GM18909 (cell line): ENCODE data around the gene AGPAT3.

Experiments used
- ATAC-seq: cut with Tn5 transposase; IDR thresholded peaks from one replicate; pipeline ENCODE4 v1.9.1; 2021; ENCODE audit warnings: mild to moderate bottlenecking; ENCODE audit not compliant: unreplicated experiment, poor library complexity

The AGPAT3 gene

DNA sequence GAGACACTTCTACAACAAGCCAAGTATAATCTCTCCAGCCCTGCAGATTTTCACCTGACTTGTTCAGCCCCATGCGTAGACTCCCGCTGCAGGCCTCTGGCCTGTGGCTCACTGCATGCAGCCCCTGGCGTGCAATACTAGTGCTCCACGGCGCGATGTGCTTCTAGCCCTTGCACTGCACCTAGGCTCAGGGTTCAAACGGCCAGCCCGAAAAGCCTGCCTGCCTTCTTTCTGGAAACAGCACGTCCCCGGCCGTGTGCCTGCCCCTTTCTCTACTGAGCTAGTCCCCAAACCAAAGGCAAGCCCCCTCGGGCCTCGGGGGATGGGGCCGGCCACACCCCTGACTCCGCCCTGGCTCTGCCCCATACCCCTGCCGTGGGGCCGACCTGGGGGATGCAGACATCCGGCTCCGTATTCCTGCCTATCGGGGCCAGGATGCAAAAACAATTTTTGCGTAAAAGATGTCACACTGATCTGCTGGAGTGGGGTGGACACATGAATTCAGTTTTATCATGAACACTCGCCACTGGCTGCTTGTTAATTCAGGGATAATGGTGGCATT, 120.7 kb downstream of the AGPAT3 start:
- no peak for ATAC-seq

GRCh38 chr21:43986544-43987451, 121.8 kb downstream of the AGPAT3 start:
- no peak for ATAC-seq

DNA sequence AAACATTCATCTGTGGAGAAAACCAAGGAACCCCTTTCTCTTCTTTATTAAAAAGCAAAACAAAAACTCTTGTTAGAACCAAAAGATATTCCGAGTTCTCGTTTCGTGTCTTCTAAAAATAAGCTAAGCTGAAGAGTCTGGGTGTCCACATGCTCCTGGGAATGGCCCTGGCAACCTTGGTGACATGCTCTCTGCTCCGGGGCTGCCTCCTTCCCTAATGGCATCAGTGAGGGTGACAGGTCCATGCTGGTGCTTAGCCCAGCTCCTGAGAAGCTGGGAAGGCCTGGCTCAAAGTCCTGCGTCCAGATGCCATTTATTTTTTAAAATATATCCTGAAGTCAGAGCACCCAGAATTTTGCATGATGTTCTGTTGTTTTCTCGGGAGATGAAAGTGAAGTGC, 122.5 kb downstream of the AGPAT3 start:
- no peak for ATAC-seq

DNA sequence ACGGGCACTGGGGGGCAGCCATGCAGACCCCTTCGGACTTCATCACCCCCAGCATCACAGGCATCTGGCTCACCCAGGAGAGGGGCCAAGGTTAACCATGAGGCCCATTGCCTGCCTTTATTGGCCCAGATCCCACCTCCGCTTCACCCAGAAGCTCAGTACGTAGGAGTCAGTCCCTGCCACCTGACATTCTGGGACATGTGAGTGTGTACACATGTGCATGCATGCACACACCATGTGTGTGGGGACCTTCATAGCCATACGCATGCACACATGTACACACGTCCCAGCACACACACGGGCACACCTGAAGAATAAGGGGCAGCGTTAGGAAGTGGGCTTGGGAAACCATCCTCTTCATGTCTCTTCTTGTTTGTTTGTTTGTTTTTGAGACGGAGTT, 123.0 kb downstream of the AGPAT3 start:
- no peak for ATAC-seq

- no peak for ATAC-seq
Observed at GRCh38 chr21:43988506-43989230, 123.6 kb downstream of the AGPAT3 start.

GRCh38 chr21:43989401-43989800, 124.4 kb downstream of the AGPAT3 start:
- ATAC-seq, result no peak

DNA sequence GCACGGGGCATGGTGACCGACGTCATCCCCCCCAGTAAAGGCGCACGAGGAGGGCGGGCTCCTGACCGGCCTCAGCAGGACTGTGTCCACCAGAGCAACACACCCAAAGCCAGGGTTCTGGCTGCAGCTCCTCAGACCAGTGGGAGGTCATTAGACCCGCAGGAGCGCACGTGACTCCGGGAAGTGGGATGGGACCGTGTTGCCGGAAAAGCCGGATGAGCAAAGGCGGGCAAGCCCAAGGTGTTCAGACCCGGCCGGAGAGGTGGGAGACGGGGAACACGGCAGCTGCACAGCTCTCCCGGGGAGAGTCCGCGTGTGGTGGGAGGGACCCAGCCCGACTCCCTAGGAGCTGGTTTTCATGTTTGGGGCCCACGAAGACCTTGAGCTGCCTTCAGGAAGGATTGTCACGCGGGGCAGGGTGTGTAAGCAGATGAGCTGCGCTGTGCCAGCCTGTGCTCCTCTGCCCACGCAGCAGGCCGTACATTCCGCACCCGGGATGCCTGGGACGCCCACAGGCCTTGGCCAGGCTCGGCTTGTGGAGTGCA, 126.5 kb downstream of the AGPAT3 start:
- ATAC-seq, result no peak

DNA sequence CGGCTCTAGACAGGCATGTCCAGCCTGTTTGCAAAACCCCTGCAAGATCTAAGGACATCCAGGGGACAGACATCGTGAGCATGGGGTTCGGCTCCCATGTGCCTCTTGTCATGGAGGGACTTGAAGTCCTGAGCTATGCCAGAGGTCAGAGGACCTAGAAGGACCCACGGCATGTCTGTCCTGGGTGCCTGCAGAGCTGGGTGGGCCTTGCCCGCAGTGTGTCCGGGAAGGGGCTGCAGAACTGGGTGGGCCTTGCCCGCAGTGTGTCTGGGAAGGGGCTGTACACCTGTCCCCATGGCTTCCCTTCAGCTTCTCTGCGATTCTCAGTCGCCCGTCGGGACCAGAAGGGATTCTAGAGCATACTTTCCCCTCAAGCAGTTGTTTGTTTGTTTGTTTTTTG, 127.1 kb downstream of the AGPAT3 start:
- ATAC-seq, result no peak

GRCh38 chr21:43993420-43993934, 128.5 kb downstream of the AGPAT3 start:
- ATAC-seq, result no peak

DNA sequence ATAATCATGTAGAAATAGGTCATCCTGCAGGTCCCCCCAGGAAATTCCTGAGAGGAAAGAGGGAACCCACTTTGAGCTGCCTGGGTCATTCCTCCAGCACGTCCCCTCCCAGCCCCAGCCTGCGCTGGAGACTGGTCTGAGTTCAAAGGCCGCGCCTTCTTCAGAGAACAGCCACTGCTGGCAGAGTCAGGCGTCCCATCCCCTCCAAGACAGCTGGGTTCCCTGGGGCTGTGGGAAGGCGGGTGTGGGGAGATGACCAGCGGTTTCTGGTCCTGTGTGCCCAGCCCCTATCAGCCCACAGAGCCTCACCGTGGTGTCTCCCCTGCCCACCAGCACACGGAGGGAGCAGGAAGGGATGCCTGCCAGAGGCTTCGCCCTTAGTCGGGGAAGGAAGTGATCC, 129.1 kb downstream of the AGPAT3 start:
- ATAC-seq, result no peak

DNA sequence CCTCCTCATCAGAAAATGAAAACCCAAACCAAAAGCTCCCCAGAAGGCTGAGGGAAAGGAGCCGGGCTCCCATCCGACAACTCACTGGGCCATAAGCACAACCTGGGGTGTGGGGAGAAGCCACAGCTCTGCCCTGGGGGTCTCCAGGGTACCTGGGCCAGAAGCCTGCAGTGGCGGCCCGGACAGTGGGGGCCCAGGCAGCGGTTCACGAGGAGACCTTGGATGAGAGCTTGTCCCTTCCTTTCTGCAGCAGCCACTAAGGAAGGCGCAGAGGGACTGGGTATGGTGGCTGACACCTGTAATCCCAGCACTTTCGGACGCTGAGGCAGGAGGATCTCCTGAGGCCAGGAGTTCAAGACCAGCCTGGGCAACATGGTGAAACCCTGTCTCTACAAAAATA, 129.6 kb downstream of the AGPAT3 start:
- no peak for ATAC-seq

DNA sequence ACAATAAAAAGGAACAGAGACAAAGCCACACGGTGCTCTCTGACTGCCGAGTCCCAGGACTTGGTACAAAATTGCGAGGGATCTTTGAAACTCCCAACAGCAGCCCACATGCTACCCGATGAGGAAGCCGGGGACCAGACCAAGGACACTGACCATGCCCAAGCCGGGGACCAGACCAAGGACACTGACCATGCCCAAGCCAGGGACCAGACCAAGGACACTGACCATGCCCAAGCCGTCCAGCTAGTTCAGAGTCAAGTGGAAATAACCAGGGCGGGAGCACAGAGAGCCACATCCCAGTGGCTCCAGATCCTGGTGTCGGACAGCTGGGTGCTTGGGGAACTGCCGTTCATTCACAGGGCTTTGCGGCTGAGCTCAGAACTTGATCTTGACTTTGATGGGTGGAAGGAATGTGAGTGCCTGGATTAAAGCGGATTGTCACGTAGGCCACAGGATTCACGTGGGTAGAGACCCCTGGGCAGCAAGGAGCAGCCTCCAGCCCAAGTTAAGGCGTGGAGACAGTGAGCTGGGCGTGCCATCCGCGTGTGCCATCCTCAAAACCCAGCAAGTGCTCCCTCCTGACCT, 130.6 kb downstream of the AGPAT3 start:
- ATAC-seq, result no peak

DNA sequence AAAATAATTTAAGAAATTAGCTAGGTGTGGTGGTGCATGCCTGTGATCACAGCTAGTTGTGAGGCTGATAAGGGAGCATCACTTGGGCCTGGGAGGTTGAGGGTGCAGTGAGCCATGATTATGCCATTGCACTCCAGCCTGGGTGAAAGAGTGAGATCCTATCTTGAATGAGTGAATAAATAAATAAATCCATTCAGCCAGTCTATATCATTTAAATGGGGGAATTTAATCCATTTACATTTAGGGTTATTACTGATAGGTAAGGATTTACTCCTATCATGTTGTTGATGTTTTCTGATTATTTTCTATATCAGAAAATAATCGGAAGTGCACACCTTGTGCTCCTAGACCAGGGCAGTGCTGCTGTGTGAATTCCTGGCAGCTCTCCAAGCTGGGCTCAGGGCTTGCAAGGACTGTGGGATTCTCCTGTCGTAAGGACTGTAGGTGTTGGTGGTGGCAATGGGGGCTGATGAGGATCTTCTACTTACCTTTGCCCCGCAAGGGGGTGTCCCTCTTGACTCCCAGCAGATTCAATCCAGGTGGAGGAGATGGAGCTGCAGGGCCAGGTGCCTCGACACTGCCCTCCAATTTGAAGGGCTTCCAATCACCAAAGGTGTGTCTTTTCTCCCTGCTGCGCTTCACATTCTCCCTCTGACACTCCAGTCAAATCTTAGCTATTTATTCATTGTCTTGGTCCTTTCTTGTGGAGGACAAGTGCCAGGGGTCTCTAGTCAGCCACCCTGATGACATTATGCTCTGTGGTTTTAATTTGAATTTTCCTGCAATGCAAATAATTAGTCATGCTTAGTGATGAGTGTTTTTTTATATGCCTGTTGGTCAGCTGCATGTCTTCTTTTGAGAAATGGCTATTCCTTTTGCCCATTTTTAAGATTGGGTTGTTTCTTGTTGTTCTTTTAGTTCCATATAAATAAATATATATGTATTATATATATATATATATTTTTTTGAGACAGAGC, 133.0 kb downstream of the AGPAT3 start:
- ATAC-seq, result no peak

- no peak for ATAC-seq
Observed at GRCh38 chr21:44000360-44000759, 135.3 kb downstream of the AGPAT3 start.

GRCh38 chr21:44002511-44002910, 137.5 kb downstream of the AGPAT3 start:
- no peak for ATAC-seq

GRCh38 chr21:44003307-44003966, 138.4 kb downstream of the AGPAT3 start:
- no peak for ATAC-seq

- no peak for ATAC-seq
Observed at GRCh38 chr21:44005071-44005470, 140.0 kb downstream of the AGPAT3 start.

GRCh38 chr21:44005593-44005992, 140.6 kb downstream of the AGPAT3 start:
- ATAC-seq, result no peak
